ENCODE results near the gene ABHD10.

Gene ABHD10

DNA sequence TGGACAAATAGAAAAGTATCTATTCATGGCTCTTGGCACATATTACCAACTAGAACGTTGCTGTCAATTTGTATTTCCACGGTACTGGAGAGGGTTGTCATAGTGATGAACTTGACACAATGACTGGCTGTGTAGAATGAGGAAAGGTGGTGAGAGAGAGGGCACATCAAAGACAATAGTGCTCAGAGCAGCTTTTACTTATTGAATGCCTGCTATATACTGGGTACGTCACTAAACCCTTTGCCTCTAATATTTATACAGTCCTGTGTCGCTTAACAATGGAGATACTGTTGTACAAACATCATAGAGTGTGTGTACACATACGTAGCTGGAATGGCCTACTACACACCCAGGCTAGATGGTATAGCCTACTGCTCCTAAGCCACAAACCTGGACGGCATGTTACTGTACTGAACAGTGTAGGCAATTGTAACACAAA lies 64.0 kb downstream of the ABHD10 start:
- no peaks in the 10 kb centered on the region for H3K9me3 ChIP-seq
- TF ChIP-seq, protein P1, sequence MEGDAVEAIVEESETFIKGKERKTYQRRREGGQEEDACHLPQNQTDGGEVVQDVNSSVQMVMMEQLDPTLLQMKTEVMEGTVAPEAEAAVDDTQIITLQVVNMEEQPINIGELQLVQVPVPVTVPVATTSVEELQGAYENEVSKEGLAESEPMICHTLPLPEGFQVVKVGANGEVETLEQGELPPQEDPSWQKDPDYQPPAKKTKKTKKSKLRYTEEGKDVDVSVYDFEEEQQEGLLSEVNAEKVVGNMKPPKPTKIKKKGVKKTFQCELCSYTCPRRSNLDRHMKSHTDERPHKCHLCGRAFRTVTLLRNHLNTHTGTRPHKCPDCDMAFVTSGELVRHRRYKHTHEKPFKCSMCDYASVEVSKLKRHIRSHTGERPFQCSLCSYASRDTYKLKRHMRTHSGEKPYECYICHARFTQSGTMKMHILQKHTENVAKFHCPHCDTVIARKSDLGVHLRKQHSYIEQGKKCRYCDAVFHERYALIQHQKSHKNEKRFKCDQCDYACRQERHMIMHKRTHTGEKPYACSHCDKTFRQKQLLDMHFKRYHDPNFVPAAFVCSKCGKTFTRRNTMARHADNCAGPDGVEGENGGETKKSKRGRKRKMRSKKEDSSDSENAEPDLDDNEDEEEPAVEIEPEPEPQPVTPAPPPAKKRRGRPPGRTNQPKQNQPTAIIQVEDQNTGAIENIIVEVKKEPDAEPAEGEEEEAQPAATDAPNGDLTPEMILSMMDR (IDR thresholded peaks at IDR 0.05), result no peak
- no peak overlapping the region for H3K27ac ChIP-seq
- H3K27me3 ChIP-seq, result no peaks in the 10 kb centered on the region
- peaks cover 0 to 4% of the 10 kb centered on the region in 2 experiments for H3K4me1 ChIP-seq (ENCODE audit: control insufficient read depth in 1 of 2, insufficient read depth in 1 of 2, low read depth in 1 of 2, low read length in 1 of 2)
- no peaks in the 10 kb centered on the region for H3K36me3 ChIP-seq
- no peak overlapping the region for H3K4me3 ChIP-seq (ENCODE audit: low read depth in 1 of 2, low read length in 1 of 2)
